HPDE6-E6E7 (cell line): Measurements from ENCODE around the gene GULP1.

Experiments used
- DNase-seq: peaks from one replicate; pipeline ENCODE4 v3.0.0; 2011; ENCODE audit warnings: missing footprints; ENCODE audit errors: extremely low spot score

Gene GULP1

GRCh38 chr2:188322569-188323551, 31.2 kb downstream of the GULP1 start:
- DNase-seq = no peak

- no peak for DNase-seq
These were observed 32.4 kb downstream of the GULP1 start for GRCh38 chr2:188324067-188324466.

- no peak for DNase-seq
These were observed 34.6 kb downstream of the GULP1 start for GRCh38 chr2:188326290-188326668.

- no peak for DNase-seq
These were observed 35.1 kb downstream of the GULP1 start for GRCh38 chr2:188326669-188327301.

- DNase-seq = no peak
These were observed 36.0 kb downstream of the GULP1 start for GRCh38 chr2:188327518-188328213.

GRCh38 chr2:188328419-188328818, 36.7 kb downstream of the GULP1 start:
- DNase-seq = no peak

GRCh38 chr2:188330316-188331053, 38.8 kb downstream of the GULP1 start:
- DNase-seq = no peak

GRCh38 chr2:188332619-188333018, 40.9 kb downstream of the GULP1 start:
- DNase-seq = no peak

- no peak for DNase-seq
These were observed 42.3 kb downstream of the GULP1 start for GRCh38 chr2:188333751-188334524.

- DNase-seq = no peak
These were observed 46.8 kb downstream of the GULP1 start for GRCh38 chr2:188338463-188338862.

GRCh38 chr2:188340257-188340656, 48.6 kb downstream of the GULP1 start:
- no peak for DNase-seq

- no peak for DNase-seq
These were observed 53.3 kb downstream of the GULP1 start for GRCh38 chr2:188345020-188345419.

- DNase-seq = no peak
These were observed 53.8 kb downstream of the GULP1 start for GRCh38 chr2:188345426-188345825.

GRCh38 chr2:188345831-188346458, 54.3 kb downstream of the GULP1 start:
- DNase-seq = no peak

- DNase-seq = no peak
These were observed 57.3 kb downstream of the GULP1 start for GRCh38 chr2:188349019-188349418.

- no peak for DNase-seq
These were observed 61.6 kb downstream of the GULP1 start for GRCh38 chr2:188353282-188353681.

GRCh38 chr2:188360485-188361263, 69.0 kb downstream of the GULP1 start:
- DNase-seq = no peak

- DNase-seq = no peak
These were observed 72.5 kb downstream of the GULP1 start for GRCh38 chr2:188364033-188364630.

- DNase-seq = no peak
These were observed 73.5 kb downstream of the GULP1 start for GRCh38 chr2:188365058-188365641.
